ENCODE data around the gene JAG1.

Gene JAG1

DNA sequence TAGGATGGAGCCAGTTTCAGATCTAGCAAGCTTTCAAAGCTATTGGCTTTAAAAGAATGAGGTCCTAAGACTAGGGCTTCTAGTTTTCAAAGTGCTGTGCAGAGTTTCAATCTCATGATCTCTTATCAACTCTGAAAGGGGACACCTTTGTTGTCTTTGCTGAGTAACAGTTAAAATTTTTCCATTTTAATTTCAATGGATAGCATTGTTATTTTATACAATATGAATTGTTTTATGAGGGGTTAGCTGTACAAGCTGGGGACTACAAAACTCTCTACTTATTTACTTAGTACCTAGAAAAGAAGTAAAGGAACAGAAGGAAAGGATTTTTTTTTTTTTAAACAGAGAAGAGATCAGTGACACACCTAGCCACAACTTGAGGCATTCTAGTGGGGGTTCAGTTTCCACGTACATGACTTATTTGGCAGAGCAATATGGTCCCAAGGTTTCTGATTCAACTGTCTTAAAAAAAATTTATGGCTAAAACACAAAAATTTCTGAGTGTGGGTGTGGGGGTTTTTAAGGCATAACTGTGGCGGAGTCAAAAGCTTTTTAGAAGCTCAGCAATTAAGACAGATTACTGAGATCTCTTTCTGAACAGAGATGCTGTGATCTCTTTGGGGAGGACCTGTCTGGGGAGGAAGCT is 46.1 kb upstream of the JAG1 start:
- H4K8ac ChIP-seq (ENCODE audit: low read depth, low read length), result no peak overlapping the region
- H3K4ac ChIP-seq (ENCODE audit: low read length), result no peak overlapping the region
- no peak for DNase-seq (ENCODE audit: low spot score)
- H2BK120ac ChIP-seq (ENCODE audit: low read depth, low read length), result no peak overlapping the region
- no peak overlapping the region for H2AK5ac ChIP-seq (ENCODE audit: low read depth, low read length)
- no peak overlapping the region for H4K91ac ChIP-seq (ENCODE audit: low read depth, low read length, poor library complexity)
- no peak overlapping the region for H3K4me2 ChIP-seq (ENCODE audit: insufficient read depth, low read length, poor library complexity, severe bottlenecking)
- WGBS, 2 donors (ENCODE audit: extremely low coverage in 2 of 2, insufficient read length in 2 of 2, insufficient replicate concordance in 1 of 2), result no CpG with 5 or more reads among the region's 2 CpGs
- H2BK15ac ChIP-seq (ENCODE audit: low read length), result no peak overlapping the region
- no peaks in the 10 kb centered on the region for H3K36me3 ChIP-seq (replicated peaks in 1 of 2; ENCODE audit: control insufficient read depth in 2 of 2, insufficient read depth in 2 of 2, low read length in 2 of 2)
- H3K27me3 ChIP-seq (ENCODE audit: control insufficient read depth in 3 of 3, insufficient read depth in 3 of 3, low read depth in 1 of 3, low read length in 3 of 3), result no peaks in the 10 kb centered on the region
- H2AFZ ChIP-seq (ENCODE audit: low read length), result no peak overlapping the region
- no peak overlapping the region for H3K9ac ChIP-seq (ENCODE audit: low read depth, low read length, poor library complexity)
- no peak overlapping the region for H3K18ac ChIP-seq (ENCODE audit: low read length)
- no peak overlapping the region for H3K14ac ChIP-seq (ENCODE audit: low read length)
- H3K4me3 ChIP-seq (ENCODE audit: low read length in 2 of 2), result no peak overlapping the region
- no peak overlapping the region for H2BK12ac ChIP-seq (ENCODE audit: low read length)
- H2BK5ac ChIP-seq (ENCODE audit: low read length), result no peak overlapping the region
- H3K79me1 ChIP-seq (ENCODE audit: low read depth, low read length), result no peaks in the 10 kb centered on the region
- no peak overlapping the region for H3K23ac ChIP-seq (ENCODE audit: low read depth, low read length, poor library complexity)
- H3K9me3 ChIP-seq (replicated peaks in 1 of 2; ENCODE audit: control insufficient read depth in 2 of 2, insufficient read depth in 1 of 2, low read depth in 1 of 2, low read length in 2 of 2), result no peaks in the 10 kb centered on the region
- no peak overlapping the region for H3K27ac ChIP-seq (replicated peaks; ENCODE audit: low read length)
- no peaks in the 10 kb centered on the region for H3K4me1 ChIP-seq (ENCODE audit: control insufficient read depth in 2 of 2, insufficient read depth in 1 of 2, low read depth in 1 of 2, low read length in 2 of 2)

DNA sequence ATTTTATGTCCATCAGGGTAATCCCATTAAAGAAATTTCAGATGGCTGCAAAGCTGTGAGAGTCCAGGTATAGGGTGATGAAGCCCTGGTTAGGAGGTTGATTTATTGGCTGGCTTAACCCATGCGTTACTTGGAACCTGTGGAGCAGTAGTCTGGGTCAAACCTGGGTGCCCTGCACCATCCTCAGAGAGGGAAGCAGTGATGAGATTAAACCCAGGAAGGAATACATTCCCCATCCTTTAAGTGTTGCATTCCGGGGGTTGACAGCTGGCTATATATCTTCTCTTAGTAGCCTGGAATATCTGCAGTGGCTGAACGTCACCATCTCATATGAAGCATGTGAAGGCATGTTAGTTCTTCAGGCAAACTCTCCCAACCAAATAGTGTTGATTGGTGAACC is 44.9 kb upstream of the JAG1 start:
- Histone ChIP-seq H3K4me1 (ENCODE audit: control insufficient read depth in 2 of 2, insufficient read depth in 1 of 2, low read depth in 1 of 2, low read length in 2 of 2) (peaks cover 0 to 1% of the 10 kb centered on the region in 2 donors), H2AFZ (ENCODE audit: low read length) (no peak overlapping the region), H4K8ac (ENCODE audit: low read depth, low read length) (no peak overlapping the region), H2BK5ac (ENCODE audit: low read length) (no peak overlapping the region), H3K23ac (ENCODE audit: low read depth, low read length, poor library complexity) (no peak overlapping the region), H3K9me3 (replicated peaks in 1 of 2; ENCODE audit: control insufficient read depth in 2 of 2, insufficient read depth in 1 of 2, low read depth in 1 of 2, low read length in 2 of 2) (peaks cover 0 to 2% of the 10 kb centered on the region in 2 donors), H2BK15ac (ENCODE audit: low read length) (no peak overlapping the region), H2BK120ac (ENCODE audit: low read depth, low read length) (no peak overlapping the region), H2BK12ac (ENCODE audit: low read length) (no peak overlapping the region), H3K4ac (ENCODE audit: low read length) (no peak overlapping the region), H3K27ac (replicated peaks; ENCODE audit: low read length) (no peak overlapping the region), H4K91ac (ENCODE audit: low read depth, low read length, poor library complexity) (no peak overlapping the region), H3K79me1 (ENCODE audit: low read depth, low read length) (no peaks in the 10 kb centered on the region), H2AK5ac (ENCODE audit: low read depth, low read length) (no peak overlapping the region), H3K4me3 (ENCODE audit: low read length in 2 of 2) (no peak overlapping the region), H3K9ac (ENCODE audit: low read depth, low read length, poor library complexity) (no peak overlapping the region), H3K18ac (ENCODE audit: low read length) (no peak overlapping the region), H3K27me3 (ENCODE audit: control insufficient read depth in 3 of 3, insufficient read depth in 3 of 3, low read depth in 1 of 3, low read length in 3 of 3) (no peaks in the 10 kb centered on the region), H3K4me2 (ENCODE audit: insufficient read depth, low read length, poor library complexity, severe bottlenecking) (no peak overlapping the region), H3K14ac (ENCODE audit: low read length) (no peak overlapping the region), H3K36me3 (replicated peaks in 1 of 2; ENCODE audit: control insufficient read depth in 2 of 2, insufficient read depth in 2 of 2, low read length in 2 of 2) (no peaks in the 10 kb centered on the region)
- no peak for DNase-seq (ENCODE audit: low spot score)
- WGBS, 2 donors (ENCODE audit: extremely low coverage in 2 of 2, insufficient read length in 2 of 2, insufficient replicate concordance in 1 of 2), result no CpG with 5 or more reads among the region's 3 CpGs

DNA sequence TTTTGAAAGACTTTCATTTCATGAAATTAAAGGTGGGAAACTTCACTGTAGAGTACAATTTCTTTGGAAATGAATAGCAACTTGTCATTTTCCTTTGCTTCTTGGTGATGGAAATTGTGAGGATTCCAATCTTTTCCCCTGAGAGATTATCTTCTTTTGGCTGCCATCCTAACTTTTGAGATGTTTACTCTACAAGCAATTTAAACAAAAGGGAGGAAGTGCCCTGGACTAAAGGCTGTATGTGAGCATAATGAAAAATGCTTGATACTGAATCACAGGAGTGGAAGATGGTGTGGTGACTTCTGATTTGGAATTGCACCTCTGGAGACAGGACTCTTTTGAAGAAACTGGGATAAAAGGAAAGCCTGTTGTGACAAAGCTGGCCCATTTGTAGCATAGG is 43.1 kb upstream of the JAG1 start:
- H4K91ac ChIP-seq (ENCODE audit: low read depth, low read length, poor library complexity), result no peak overlapping the region
- DNase-seq (ENCODE audit: low spot score), result no peak
- no peaks in the 10 kb centered on the region for H3K79me1 ChIP-seq (ENCODE audit: low read depth, low read length)
- no peak overlapping the region for H2BK15ac ChIP-seq (ENCODE audit: low read length)
- peaks cover 0 to 7% of the 10 kb centered on the region in 2 donors for H3K9me3 ChIP-seq (replicated peaks in 1 of 2; ENCODE audit: control insufficient read depth in 2 of 2, insufficient read depth in 1 of 2, low read depth in 1 of 2, low read length in 2 of 2)
- no peak overlapping the region for H2BK12ac ChIP-seq (ENCODE audit: low read length)
- H3K27ac ChIP-seq (replicated peaks; ENCODE audit: low read length), result no peak overlapping the region
- H3K4me2 ChIP-seq (ENCODE audit: insufficient read depth, low read length, poor library complexity, severe bottlenecking), result no peak overlapping the region
- no peak overlapping the region for H2AFZ ChIP-seq (ENCODE audit: low read length)
- H2AK5ac ChIP-seq (ENCODE audit: low read depth, low read length), result no peak overlapping the region
- no peak overlapping the region for H2BK120ac ChIP-seq (ENCODE audit: low read depth, low read length)
- no peak overlapping the region for H3K9ac ChIP-seq (ENCODE audit: low read depth, low read length, poor library complexity)
- no peaks in the 10 kb centered on the region for H3K27me3 ChIP-seq (ENCODE audit: control insufficient read depth in 3 of 3, insufficient read depth in 3 of 3, low read depth in 1 of 3, low read length in 3 of 3)
- H3K23ac ChIP-seq (ENCODE audit: low read depth, low read length, poor library complexity), result no peak overlapping the region
- no peak overlapping the region for H3K4ac ChIP-seq (ENCODE audit: low read length)
- H3K14ac ChIP-seq (ENCODE audit: low read length), result no peak overlapping the region
- no peak overlapping the region for H4K8ac ChIP-seq (ENCODE audit: low read depth, low read length)
- H3K18ac ChIP-seq (ENCODE audit: low read length), result no peak overlapping the region
- no peaks in the 10 kb centered on the region for H3K36me3 ChIP-seq (replicated peaks in 1 of 2; ENCODE audit: control insufficient read depth in 2 of 2, insufficient read depth in 2 of 2, low read length in 2 of 2)
- H3K4me3 ChIP-seq (ENCODE audit: low read length in 2 of 2), result no peak overlapping the region
- no peak overlapping the region for H2BK5ac ChIP-seq (ENCODE audit: low read length)
- H3K4me1 ChIP-seq (ENCODE audit: control insufficient read depth in 2 of 2, insufficient read depth in 1 of 2, low read depth in 1 of 2, low read length in 2 of 2), result peaks cover 3 to 9% of the 10 kb centered on the region in 2 donors

DNA sequence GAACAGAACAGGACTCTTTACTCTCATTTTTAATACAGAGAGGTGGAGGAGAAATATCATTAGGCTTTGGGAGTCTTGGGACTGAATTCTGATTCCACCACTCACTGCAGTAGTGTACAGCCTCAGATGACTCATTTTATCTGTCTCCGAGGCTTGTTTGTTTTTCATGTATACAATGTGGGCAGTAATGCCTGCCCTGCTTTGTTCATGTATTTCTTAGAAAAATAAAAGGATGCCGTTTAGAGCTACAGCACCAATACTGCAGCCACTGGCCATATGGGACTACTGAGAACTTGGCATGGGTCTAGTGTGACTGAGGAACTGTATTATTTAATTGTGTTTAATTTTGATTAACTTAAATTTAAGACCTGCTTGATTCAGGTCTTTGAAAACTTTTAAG is 41.2 kb upstream of the JAG1 start:
- Histone ChIP-seq H3K23ac (ENCODE audit: low read depth, low read length, poor library complexity) (no peak overlapping the region), H3K9ac (ENCODE audit: low read depth, low read length, poor library complexity) (no peak overlapping the region)
- no CpG with 5 or more reads among the region's 2 CpGs for WGBS, 2 donors (ENCODE audit: extremely low coverage in 2 of 2, insufficient read length in 2 of 2, insufficient replicate concordance in 1 of 2)

More for the DNA sequence above, 41.2 kb upstream of the JAG1 start:
- Histone ChIP-seq H2AFZ (ENCODE audit: low read length) (no peak overlapping the region), H3K4me1 (ENCODE audit: control insufficient read depth in 2 of 2, insufficient read depth in 1 of 2, low read depth in 1 of 2, low read length in 2 of 2) (peaks cover 5 to 18% of the 10 kb centered on the region in 2 donors), H4K91ac (ENCODE audit: low read depth, low read length, poor library complexity) (no peak overlapping the region), H2BK15ac (ENCODE audit: low read length) (no peak overlapping the region), H3K9me3 (replicated peaks in 1 of 2; ENCODE audit: control insufficient read depth in 2 of 2, insufficient read depth in 1 of 2, low read depth in 1 of 2, low read length in 2 of 2) (peaks cover 0 to 7% of the 10 kb centered on the region in 2 donors), H2BK120ac (ENCODE audit: low read depth, low read length) (no peak overlapping the region), H3K27me3 (ENCODE audit: control insufficient read depth in 3 of 3, insufficient read depth in 3 of 3, low read depth in 1 of 3, low read length in 3 of 3) (no peaks in the 10 kb centered on the region), H3K79me1 (ENCODE audit: low read depth, low read length) (no peaks in the 10 kb centered on the region), H2BK5ac (ENCODE audit: low read length) (no peak overlapping the region), H3K36me3 (replicated peaks in 1 of 2; ENCODE audit: control insufficient read depth in 2 of 2, insufficient read depth in 2 of 2, low read length in 2 of 2) (no peaks in the 10 kb centered on the region), H3K18ac (ENCODE audit: low read length) (no peak overlapping the region), H3K27ac (replicated peaks; ENCODE audit: low read length) (no peak overlapping the region), H3K4ac (ENCODE audit: low read length) (no peak overlapping the region), H3K14ac (ENCODE audit: low read length) (no peak overlapping the region), H4K8ac (ENCODE audit: low read depth, low read length) (no peak overlapping the region), H3K4me2 (ENCODE audit: insufficient read depth, low read length, poor library complexity, severe bottlenecking) (no peak overlapping the region), H3K4me3 (ENCODE audit: low read length in 2 of 2) (no peak overlapping the region), H2AK5ac (ENCODE audit: low read depth, low read length) (no peak overlapping the region), H2BK12ac (ENCODE audit: low read length) (no peak overlapping the region)
- DNase-seq (ENCODE audit: low spot score), result no peak

Measured in neuronal stem cell (in vitro differentiated cells).